MM.1S (cell line): ENCODE results near the gene CHMP4A.

ENCODE experiments used
- DNase-seq: peaks from one replicate; pipeline ENCODE4 v3.0.0-alpha.2; 2015
- H2AFZ ChIP-seq: fragments of 300-600 bp; sonication (generic); 2 replicates; pipeline ENCODE4 v1.6.0; 2016; ENCODE audit warnings: antibody characterized with exemption, low read length
- H3F3A ChIP-seq: fragments of 300-600 bp; sonication (generic); 2 replicates; pipeline ENCODE4 v1.6.1; 2016; ENCODE audit warnings: mild to moderate bottlenecking, antibody characterized with exemption, low read length, moderate library complexity, mixed read lengths; ENCODE audit not compliant: insufficient read depth
- H3K27ac ChIP-seq: fragments of 300-600 bp; sonication (generic); 2 replicates; pipeline ENCODE4 v1.5.1; 2016; ENCODE audit warnings: mild to moderate bottlenecking, low read length
- H3K27me3 ChIP-seq: fragments of 300-600 bp; sonication (generic); replicated peaks from 2 replicates; pipeline ENCODE4 v1.6.0; 2016; ENCODE audit warnings: low read length; ENCODE audit not compliant: insufficient read depth
- H3K36me3 ChIP-seq: fragments of 300-600 bp; sonication (generic); replicated peaks from 2 replicates; pipeline ENCODE4 v1.6.1; 2016; ENCODE audit warnings: mild to moderate bottlenecking, low read length, mixed read lengths; ENCODE audit not compliant: insufficient read depth
- H3K4me1 ChIP-seq: fragments of 300-600 bp; sonication (generic); 2 replicates; pipeline ENCODE4 v1.6.1; 2016; ENCODE audit warnings: low read length, mixed read lengths
- H3K4me2 ChIP-seq: fragments of 300-600 bp; sonication (generic); 2 replicates; pipeline ENCODE4 v1.6.0; 2016; ENCODE audit warnings: low read depth, low read length
- H3K4me3 ChIP-seq: fragments of 300-600 bp; sonication (generic); 2 replicates; pipeline ENCODE4 v1.5.1; 2016; ENCODE audit warnings: low read length, mixed read lengths
- H3K79me2 ChIP-seq: fragments of 300-600 bp; sonication (generic); 2 replicates; pipeline ENCODE4 v1.6.1; 2016; ENCODE audit warnings: mixed run types, low read length, mixed read lengths
- H3K9ac ChIP-seq: fragments of 300-600 bp; sonication (generic); 2 replicates; pipeline ENCODE4 v1.6.1; 2016; ENCODE audit warnings: low read length, mixed read lengths
- H3K9me2 ChIP-seq: fragments of 300-600 bp; sonication (generic); replicated peaks from 2 replicates; pipeline ENCODE4 v1.6.1; 2016; ENCODE audit warnings: mild to moderate bottlenecking, low read length, mixed read lengths; ENCODE audit not compliant: insufficient read depth
- H3K9me3 ChIP-seq: fragments of 300-600 bp; sonication (generic); replicated peaks from 2 replicates; pipeline ENCODE4 v1.6.1; 2016; ENCODE audit warnings: mild to moderate bottlenecking, low read length, mixed read lengths; ENCODE audit not compliant: insufficient read depth
- H4K20me1 ChIP-seq: fragments of 300-600 bp; sonication (generic); 2 replicates; pipeline ENCODE4 v1.6.1; 2016; ENCODE audit warnings: mild to moderate bottlenecking, low read length, moderate library complexity, mixed read lengths; ENCODE audit not compliant: insufficient read depth
- EZH2 ChIP-seq: fragments of 300-600 bp; sonication (generic); optimal IDR thresholded peaks from 2 replicates; pipeline ENCODE3; 2017; ENCODE audit warnings: low read depth, mild to moderate bottlenecking, antibody characterized with exemption, low read length, mixed read lengths
- EZH2phosphoT487 ChIP-seq: fragments of 300-600 bp; sonication (generic); IDR thresholded peaks from 2 replicates; pipeline ENCODE4 v1.6.1; 2018; ENCODE audit warnings: antibody characterized with exemption, low read length
- TF ChIP-seq, protein P1 (sequence below): fragments of 300-600 bp; sonication (generic); IDR thresholded peaks from 2 replicates; pipeline ENCODE4 v1.5.1; 2016; ENCODE audit warnings: antibody characterized with exemption, low read length, mixed read lengths

The CHMP4A gene

DNA sequence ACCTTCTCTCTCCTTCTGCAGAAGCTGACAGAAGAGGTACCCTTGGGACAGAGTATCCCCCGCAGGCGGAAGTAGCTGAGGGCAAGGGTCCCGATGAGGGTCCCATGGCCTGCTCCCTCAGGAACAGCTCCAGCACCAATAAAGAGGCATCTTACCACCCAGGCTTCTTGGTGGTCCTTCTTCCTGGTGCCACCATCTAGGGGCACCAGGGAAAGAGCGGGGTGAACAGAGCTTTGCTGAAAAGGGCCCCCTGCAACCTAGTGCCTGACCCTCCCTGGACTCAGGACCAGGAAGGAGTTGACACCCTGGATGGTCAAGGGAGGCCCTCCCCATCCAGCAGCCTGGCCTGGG is 52.8 kb downstream of the CHMP4A start:
- Histone ChIP-seq H3K4me3 (no peak overlapping the region), H3K4me1 (no peaks in the 10 kb centered on the region), H3K27ac (peak overlapping the region; percentile 23; the same call in 1 of the 2 replicates), H3K4me2 (no peak overlapping the region), H3K9ac (no peak overlapping the region), H3K79me2 (peaks cover 12% of the 10 kb centered on the region), H2AFZ (no peak overlapping the region), H3K9me2 (no peaks in the 10 kb centered on the region), H4K20me1 (no peaks in the 10 kb centered on the region), H3K27me3 (no peaks in the 10 kb centered on the region), H3F3A (no peaks in the 10 kb centered on the region), H3K36me3 (no peaks in the 10 kb centered on the region), H3K9me3 (no peaks in the 10 kb centered on the region)
- DNase-seq = no peak
- TF ChIP-seq EZH2phosphoT487 (no peak), EZH2 (no peak)
- TF ChIP-seq, protein P1, sequence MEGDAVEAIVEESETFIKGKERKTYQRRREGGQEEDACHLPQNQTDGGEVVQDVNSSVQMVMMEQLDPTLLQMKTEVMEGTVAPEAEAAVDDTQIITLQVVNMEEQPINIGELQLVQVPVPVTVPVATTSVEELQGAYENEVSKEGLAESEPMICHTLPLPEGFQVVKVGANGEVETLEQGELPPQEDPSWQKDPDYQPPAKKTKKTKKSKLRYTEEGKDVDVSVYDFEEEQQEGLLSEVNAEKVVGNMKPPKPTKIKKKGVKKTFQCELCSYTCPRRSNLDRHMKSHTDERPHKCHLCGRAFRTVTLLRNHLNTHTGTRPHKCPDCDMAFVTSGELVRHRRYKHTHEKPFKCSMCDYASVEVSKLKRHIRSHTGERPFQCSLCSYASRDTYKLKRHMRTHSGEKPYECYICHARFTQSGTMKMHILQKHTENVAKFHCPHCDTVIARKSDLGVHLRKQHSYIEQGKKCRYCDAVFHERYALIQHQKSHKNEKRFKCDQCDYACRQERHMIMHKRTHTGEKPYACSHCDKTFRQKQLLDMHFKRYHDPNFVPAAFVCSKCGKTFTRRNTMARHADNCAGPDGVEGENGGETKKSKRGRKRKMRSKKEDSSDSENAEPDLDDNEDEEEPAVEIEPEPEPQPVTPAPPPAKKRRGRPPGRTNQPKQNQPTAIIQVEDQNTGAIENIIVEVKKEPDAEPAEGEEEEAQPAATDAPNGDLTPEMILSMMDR = no peak

DNA sequence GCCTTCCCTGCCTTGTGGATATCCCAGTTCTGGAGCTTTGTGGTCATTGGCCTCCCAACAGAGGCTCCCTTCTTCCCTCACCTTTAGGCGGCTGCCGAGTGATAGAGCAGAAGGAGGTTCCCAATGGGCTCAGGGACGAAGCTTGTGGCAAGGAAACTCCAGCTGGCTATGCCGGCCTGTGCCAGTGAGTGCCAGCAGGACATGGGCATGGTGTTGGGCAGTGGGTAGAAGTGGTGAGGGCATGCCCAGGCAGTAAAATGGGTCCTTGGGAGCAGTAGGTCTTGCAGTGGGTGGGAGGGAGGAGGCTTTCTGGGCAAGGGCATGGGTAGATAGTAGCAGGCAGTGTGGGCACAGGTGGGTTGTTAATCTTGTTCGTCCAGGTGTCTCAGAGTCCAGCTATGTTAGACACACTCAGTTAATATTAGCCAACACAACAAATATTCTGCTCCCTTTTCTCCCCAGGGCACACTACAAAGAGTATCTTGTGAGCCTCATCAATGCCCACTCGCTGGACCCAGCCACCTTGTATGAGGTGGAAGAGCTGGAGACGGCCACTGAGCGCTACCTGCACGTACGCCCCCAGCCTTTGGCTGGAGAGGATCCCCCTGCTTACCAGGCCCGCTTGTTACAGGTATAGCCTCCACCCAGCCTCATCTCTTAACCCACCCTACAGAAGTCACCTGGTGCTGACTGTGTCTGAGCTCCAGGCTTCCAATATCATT is 53.4 kb downstream of the CHMP4A start:
- Histone ChIP-seq H3K9ac (no peak overlapping the region), H3K27ac (no peak overlapping the region; the same call in 1 of the 2 replicates)

More for the DNA sequence above, 53.4 kb downstream of the CHMP4A start:
- no peak for DNase-seq
- no peaks in the 10 kb centered on the region for H3K9me3 ChIP-seq
- no peaks in the 10 kb centered on the region for H3K9me2 ChIP-seq
- no peaks in the 10 kb centered on the region for H3K36me3 ChIP-seq
- H3K79me2 ChIP-seq = peaks cover 12% of the 10 kb centered on the region
- H2AFZ ChIP-seq = no peak overlapping the region
- H3K4me1 ChIP-seq = no peaks in the 10 kb centered on the region
- no peaks in the 10 kb centered on the region for H3F3A ChIP-seq
- no peaks in the 10 kb centered on the region for H3K27me3 ChIP-seq
- H3K4me3 ChIP-seq = no peak overlapping the region
- no peaks in the 10 kb centered on the region for H4K20me1 ChIP-seq
- no peak overlapping the region for H3K4me2 ChIP-seq
- TF ChIP-seq EZH2phosphoT487 = no peak
- TF ChIP-seq EZH2 = no peak
- TF ChIP-seq, protein P1 = no peak
